ENCODE measurements around the gene PIGT. TPM values are rescaled to one million over a fixed set of nuclear protein-coding genes. Genes with fewer than 3 reads are reported as not detected.

PIGT gene
- polyA plus RNA-seq, 3 donors from 2014 or later, result 105 to 190 (median 164) TPM

GRCh38 chr20:45444050-45444449 lies 28.1 kb downstream of the PIGT start:
- DNase-seq, result peak; percentile 21 to 33 (median 27)
- Mint-ChIP-seq H3K4me3 (peak overlapping the region in 1 of 5 donors; percentile 2), H3K27ac (no peak overlapping the region), H3K27me3 (ENCODE audit: low read depth in 3 of 3) (peaks cover 0 to 5% (median 1%) of the 10 kb centered on the region in 3 donors), H3K36me3 (peaks cover 0 to 3% (median 0%) of the 10 kb centered on the region in 3 donors), H3K4me1 (peaks cover 11 to 12% of the 10 kb centered on the region in 2 donors), H3K9me3 (no peaks in the 10 kb centered on the region)

GRCh38 chr20:45445805-45446562 lies 30.0 kb downstream of the PIGT start:
- Mint-ChIP-seq H3K9me3 (no peaks in the 10 kb centered on the region), H3K36me3 (peaks cover 0 to 3% (median 0%) of the 10 kb centered on the region in 3 donors), H3K27ac (no peak overlapping the region), H3K27me3 (ENCODE audit: low read depth in 3 of 3) (peaks cover 0 to 5% (median 1%) of the 10 kb centered on the region in 3 donors), H3K4me1 (peaks cover 11 to 12% of the 10 kb centered on the region in 2 donors), H3K4me3 (no peak overlapping the region)
- DNase-seq, result peak in 1 of 3 donors; percentile 11

- Mint-ChIP-seq H3K4me1 (peaks cover 11 to 12% of the 10 kb centered on the region in 2 donors), H3K27me3 (ENCODE audit: low read depth in 3 of 3) (peaks cover under 1 to 3% (median 1%) of the 10 kb centered on the region in 3 donors), H3K36me3 (peaks cover 0 to 3% (median 0%) of the 10 kb centered on the region in 3 donors), H3K27ac (peak overlapping the region in 1 of 6 donors; percentile 72), H3K4me3 (no peak overlapping the region), H3K9me3 (no peaks in the 10 kb centered on the region)
- no peak for DNase-seq
Observed at GRCh38 chr20:45448270-45448669, 32.3 kb downstream of the PIGT start.

GRCh38 chr20:45449528-45449927 lies 33.6 kb downstream of the PIGT start:
- peaks cover under 1 to 3% (median 2%) of the 10 kb centered on the region in 3 donors for H3K27me3 Mint-ChIP-seq (ENCODE audit: low read depth in 3 of 3)
- peaks cover 0 to 3% (median 0%) of the 10 kb centered on the region in 3 donors for H3K36me3 Mint-ChIP-seq
- H3K27ac Mint-ChIP-seq, result no peak overlapping the region
- H3K4me3 Mint-ChIP-seq, result no peak overlapping the region
- peaks cover 0 to 3% of the 10 kb centered on the region in 2 donors for H3K4me1 Mint-ChIP-seq
- DNase-seq, result no peak
- H3K9me3 Mint-ChIP-seq, result no peaks in the 10 kb centered on the region

- Mint-ChIP-seq H3K36me3 (peaks cover 0 to 3% (median 0%) of the 10 kb centered on the region in 3 donors), H3K27ac (no peak overlapping the region), H3K4me3 (no peak overlapping the region), H3K9me3 (no peaks in the 10 kb centered on the region), H3K4me1 (no peaks in the 10 kb centered on the region), H3K27me3 (ENCODE audit: low read depth in 3 of 3) (peaks cover 0 to 3% (median 0%) of the 10 kb centered on the region in 3 donors)
- DNase-seq, result peak; percentile 35 to 55 (median 51)
Observed at GRCh38 chr20:45450097-45450818, 34.3 kb downstream of the PIGT start.

- no peak for DNase-seq
- peaks cover 0 to 3% (median 0%) of the 10 kb centered on the region in 3 donors for H3K36me3 Mint-ChIP-seq
- no peak overlapping the region for H3K4me3 Mint-ChIP-seq
- no peaks in the 10 kb centered on the region for H3K9me3 Mint-ChIP-seq
- H3K27ac Mint-ChIP-seq, result no peak overlapping the region
- H3K4me1 Mint-ChIP-seq, result no peaks in the 10 kb centered on the region
- H3K27me3 Mint-ChIP-seq (ENCODE audit: low read depth in 3 of 3), result peaks cover 0 to 3% (median 0%) of the 10 kb centered on the region in 3 donors
Observed at GRCh38 chr20:45452238-45452637, 36.3 kb downstream of the PIGT start.

- Mint-ChIP-seq H3K27me3 (ENCODE audit: low read depth in 3 of 3) (peaks cover 0 to 3% (median 0%) of the 10 kb centered on the region in 3 donors), H3K4me1 (no peaks in the 10 kb centered on the region), H3K9me3 (no peaks in the 10 kb centered on the region), H3K4me3 (no peak overlapping the region), H3K27ac (no peak overlapping the region), H3K36me3 (peaks cover 0 to 3% (median 0%) of the 10 kb centered on the region in 3 donors)
- no peak for DNase-seq
Observed at GRCh38 chr20:45452772-45453691, 37.1 kb downstream of the PIGT start.

GRCh38 chr20:45456632-45457031 lies 40.7 kb downstream of the PIGT start:
- no peak for DNase-seq
- Mint-ChIP-seq H3K36me3 (no peaks in the 10 kb centered on the region), H3K4me1 (no peaks in the 10 kb centered on the region), H3K27me3 (ENCODE audit: low read depth in 3 of 3) (peaks cover 0 to 3% (median 0%) of the 10 kb centered on the region in 3 donors), H3K4me3 (no peak overlapping the region), H3K9me3 (no peaks in the 10 kb centered on the region), H3K27ac (no peak overlapping the region)

- H3K27ac Mint-ChIP-seq, result no peak overlapping the region
- no peaks in the 10 kb centered on the region for H3K9me3 Mint-ChIP-seq
- no peak overlapping the region for H3K4me3 Mint-ChIP-seq
- H3K4me1 Mint-ChIP-seq, result no peaks in the 10 kb centered on the region
- no peaks in the 10 kb centered on the region for H3K36me3 Mint-ChIP-seq
- H3K27me3 Mint-ChIP-seq (ENCODE audit: low read depth in 3 of 3), result peaks cover 0 to 3% (median 0%) of the 10 kb centered on the region in 3 donors
- no peak for DNase-seq
Observed at GRCh38 chr20:45459606-45460005, 43.7 kb downstream of the PIGT start.

GRCh38 chr20:45461225-45461624 lies 45.3 kb downstream of the PIGT start:
- H3K4me3 Mint-ChIP-seq, result no peak overlapping the region
- peaks cover 0 to 3% (median 0%) of the 10 kb centered on the region in 3 donors for H3K27me3 Mint-ChIP-seq (ENCODE audit: low read depth in 3 of 3)
- H3K36me3 Mint-ChIP-seq, result no peaks in the 10 kb centered on the region
- H3K9me3 Mint-ChIP-seq, result no peaks in the 10 kb centered on the region
- no peak for DNase-seq
- no peak overlapping the region for H3K27ac Mint-ChIP-seq
- H3K4me1 Mint-ChIP-seq, result no peaks in the 10 kb centered on the region

GRCh38 chr20:45462711-45463509 lies 47.0 kb downstream of the PIGT start:
- Mint-ChIP-seq H3K27me3 (ENCODE audit: low read depth in 3 of 3) (peaks cover 0 to 9% (median 0%) of the 10 kb centered on the region in 3 donors), H3K27ac (no peak overlapping the region), H3K9me3 (no peaks in the 10 kb centered on the region), H3K36me3 (no peaks in the 10 kb centered on the region), H3K4me3 (no peak overlapping the region), H3K4me1 (no peaks in the 10 kb centered on the region)
- no peak for DNase-seq

GRCh38 chr20:45463709-45464108 lies 47.8 kb downstream of the PIGT start:
- Mint-ChIP-seq H3K9me3 (no peaks in the 10 kb centered on the region), H3K4me1 (no peaks in the 10 kb centered on the region), H3K36me3 (no peaks in the 10 kb centered on the region), H3K4me3 (no peak overlapping the region), H3K27ac (no peak overlapping the region), H3K27me3 (ENCODE audit: low read depth in 3 of 3) (peaks cover 0 to 14% (median 0%) of the 10 kb centered on the region in 3 donors)
- no peak for DNase-seq
